Fibroblast of skin of back (primary cell): Measurements from ENCODE around the gene RAB1B.
A peak's percentile ranks its signal among the peaks of the same experiment; 100 is the strongest.

Experiments used
- DNase-seq: peaks from one replicate; pipeline ENCODE4 v3.0.0-alpha.2; 2013

The RAB1B gene

DNA sequence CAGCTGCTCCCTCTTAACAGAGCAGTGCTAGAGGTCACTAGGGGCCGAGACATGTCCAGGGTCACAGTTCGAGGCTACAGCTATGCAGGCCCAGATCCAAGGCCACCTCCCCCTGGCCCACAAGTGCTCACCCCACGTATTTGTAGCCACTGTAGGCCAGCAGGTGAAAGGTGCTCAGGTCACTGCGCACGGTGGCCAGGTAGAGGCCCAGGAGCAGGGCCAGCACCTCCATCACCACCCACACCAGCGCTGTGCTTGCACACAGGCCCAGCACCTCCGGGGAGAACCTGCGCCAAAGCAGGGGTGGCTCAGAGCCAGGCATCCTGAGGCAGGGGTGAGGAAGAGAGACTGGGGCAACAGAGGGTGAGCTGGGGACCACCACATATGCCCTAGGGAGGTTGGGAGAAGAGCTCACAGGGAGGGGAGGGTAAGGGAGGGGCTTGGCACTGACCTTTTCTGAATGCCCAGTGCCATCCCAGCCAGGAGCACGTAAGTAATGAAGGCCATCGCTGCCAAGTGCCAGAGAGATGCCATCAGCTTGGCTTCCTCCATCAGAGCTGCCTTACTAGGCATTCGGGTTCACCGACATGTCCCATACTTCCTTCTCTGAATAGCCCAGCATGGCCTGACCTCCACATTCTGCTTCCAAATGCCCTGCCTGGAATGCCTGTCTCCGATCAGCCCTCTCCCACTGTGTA lies 17.0 kb downstream of the RAB1B start:
- no peak for DNase-seq

DNA sequence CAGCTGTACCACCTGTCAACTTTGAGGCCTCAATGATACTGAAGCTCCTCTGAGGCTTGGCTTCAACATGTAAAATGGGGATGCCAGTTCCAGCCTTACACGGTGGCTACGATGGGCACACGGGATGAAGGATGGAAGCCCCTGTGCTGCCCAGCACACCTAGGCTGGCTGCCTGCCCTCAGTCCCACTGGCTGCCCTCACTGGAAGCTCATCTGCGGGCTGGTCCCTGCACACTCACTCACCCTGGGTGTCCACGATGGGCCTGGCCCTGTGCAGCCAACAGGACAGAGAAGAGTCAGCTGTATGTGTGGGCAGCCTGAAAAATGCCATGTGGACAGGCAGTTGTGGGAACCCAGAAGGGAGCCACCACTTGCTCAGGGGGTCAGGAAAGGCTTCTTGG lies 18.3 kb downstream of the RAB1B start:
- no peak for DNase-seq

DNA sequence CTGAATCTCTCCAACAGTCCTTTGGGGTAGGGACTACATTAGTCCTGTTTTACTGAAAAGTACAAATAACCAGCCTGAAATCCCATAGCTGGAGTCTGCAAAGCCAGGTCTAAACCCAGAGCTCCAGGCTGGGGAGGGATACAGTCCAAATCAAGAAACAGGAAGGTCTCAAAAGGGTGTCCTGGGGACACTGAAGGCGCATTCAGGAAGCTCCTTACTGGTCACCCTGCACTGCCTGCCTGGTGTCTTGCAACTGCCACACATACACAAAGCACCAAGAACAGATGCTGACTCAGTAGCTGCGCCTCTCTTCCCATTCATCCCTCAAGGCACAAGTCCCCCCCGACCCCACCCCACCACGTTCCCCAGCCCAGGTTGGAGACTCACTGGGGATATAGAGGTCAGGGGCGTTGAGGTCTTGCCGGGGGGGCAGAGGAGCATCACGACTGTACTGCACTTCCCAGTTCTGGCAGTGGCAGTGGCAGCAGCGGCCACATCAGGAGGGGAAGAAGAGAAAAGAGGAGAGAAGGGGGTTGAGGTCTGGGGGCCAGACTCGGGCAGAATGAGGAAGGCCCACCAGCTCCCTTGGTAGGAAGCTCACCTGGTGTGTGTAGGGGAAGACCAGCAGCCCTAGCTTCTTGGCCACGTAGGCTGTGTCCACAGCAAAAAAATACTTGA lies 18.9 kb downstream of the RAB1B start:
- DNase-seq, result no peak

DNA sequence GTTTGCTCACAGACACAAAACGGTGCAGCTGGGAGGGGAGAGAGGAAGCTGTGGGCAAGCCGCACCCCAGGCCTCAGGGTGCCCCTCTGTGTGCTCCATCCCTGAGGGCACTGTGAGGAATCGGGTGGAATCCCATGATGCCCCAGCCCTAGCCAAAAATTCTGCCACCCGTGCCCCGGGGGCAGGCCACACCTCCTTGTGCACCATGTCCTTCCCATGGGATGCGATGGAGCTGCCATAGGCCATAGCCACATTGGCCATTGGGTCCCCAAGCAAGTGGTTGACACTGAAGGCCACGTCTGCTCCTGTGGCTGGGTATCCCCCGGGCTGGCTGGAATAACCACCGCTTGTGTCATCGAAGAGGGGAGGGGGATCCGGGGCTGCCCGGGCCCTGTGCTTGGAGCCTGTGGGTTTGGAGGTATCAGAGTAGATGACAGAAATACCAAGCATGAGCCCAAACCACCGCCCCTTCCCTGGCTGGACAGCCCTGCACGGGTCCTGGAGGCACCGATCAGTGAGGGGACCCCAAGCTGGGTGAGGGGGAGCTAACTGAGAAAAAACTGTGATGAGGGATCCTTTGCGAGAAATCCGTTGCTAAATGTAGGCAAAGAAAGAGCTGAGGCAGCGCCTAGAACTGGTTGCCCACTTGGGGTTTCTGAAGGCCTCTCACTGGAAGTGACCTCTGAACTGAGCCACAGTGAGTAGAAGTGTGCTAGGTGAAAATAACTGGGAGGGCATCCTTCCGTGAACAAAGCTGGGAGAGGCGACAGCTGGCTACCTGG lies 19.6 kb downstream of the RAB1B start:
- peak; percentile 10 for DNase-seq

DNA sequence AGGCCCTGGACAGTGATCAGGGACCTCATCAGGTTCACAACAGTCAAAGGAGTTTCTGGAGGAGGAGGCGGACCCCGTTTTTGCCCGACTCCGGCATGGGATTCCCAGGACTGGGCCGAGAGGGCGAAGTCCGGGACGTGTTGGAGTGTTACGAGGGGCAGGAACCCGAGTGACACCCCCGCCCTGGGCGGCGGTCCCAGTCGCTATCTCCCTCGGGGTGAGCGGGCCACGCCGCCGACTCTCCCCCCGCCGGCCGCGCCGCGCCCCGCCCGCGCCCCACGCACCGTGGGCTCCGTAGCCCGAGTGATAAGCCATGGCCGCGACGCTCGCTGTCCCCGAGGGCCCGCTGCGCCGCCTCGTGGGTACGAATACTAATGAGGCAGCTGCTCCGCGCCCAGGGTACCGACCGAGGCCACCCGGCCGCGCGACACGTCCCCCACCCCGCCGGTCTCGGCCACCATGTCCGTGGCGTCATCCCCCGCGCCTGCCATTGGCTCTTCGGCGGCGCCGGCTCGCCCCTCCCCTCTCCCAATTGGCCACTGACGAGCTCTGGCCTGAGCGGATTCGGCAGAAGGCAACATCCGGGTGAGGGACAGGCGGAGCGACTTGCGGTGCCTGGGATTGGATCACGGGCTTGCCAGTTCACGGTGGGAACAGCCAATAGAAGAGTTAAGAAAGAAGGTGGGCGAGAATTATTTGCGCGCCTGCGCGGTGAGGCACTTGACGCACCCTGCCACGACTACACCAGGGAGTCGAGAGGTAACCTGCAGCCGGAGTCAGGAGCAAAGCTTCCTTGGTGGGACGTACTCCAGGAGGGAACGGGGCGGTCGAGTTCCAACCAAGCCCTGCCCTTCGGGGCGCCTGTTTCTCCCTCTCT lies 20.5 kb downstream of the RAB1B start, which contains the start of gene YIF1A:
YIF1A (minus strand) TSS at position 473 of the 877 bp plus-strand sequence; CDS start at position 315, 158 bp downstream.
- peak; percentile 100 for DNase-seq

DNA sequence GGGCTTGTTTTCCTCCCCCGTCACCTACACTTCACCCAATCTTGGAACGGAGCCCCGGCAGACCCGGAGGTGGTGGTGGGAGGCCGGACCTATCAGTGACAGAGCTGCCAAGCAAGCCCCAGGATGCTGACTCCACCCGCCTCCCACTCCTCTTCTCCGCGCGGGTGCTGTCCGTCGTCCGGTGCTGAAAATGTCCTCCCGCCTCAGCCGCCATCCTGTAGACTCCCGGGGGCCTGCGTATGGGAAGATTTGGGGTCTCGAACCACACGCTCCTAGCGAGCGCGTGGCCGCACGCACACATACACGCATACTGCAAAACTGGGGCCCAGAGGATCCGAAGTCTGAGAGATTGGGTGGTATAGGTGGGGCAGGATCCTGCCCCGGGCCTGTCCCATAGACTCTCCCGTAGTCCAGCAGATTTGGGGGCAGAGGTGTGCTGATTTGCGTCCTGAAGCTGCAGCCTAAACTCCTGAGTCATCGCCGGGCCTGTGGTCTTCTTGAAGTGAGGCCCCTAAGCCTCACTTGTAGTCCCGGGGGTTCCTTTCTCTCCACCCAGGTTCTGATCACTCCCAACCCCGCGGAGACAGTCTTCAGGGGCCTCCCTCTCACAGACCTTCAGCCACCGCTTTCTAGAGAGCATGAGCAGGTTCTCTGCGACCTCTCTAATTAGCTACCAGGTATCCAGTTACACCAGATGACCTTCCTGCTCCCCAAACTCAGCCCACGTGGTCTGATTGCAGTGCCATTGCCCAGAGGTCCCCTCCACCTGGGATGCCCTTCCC lies 21.3 kb downstream of the RAB1B start:
- no peak for DNase-seq

DNA sequence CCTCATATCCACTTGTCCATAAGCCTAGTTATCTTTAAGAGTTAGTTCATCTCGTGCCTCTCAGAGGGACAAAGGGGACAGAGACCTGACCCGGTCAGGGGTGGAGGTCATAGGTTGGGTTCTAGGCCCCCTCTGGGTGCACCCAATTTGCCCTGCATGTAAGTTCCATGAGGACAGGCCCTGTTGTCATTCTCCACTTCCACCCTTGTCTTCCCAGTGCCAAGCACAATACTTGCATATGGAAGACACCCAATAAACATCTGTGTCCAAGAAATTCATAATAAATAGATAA lies 21.8 kb downstream of the RAB1B start:
- no peak for DNase-seq

DNA sequence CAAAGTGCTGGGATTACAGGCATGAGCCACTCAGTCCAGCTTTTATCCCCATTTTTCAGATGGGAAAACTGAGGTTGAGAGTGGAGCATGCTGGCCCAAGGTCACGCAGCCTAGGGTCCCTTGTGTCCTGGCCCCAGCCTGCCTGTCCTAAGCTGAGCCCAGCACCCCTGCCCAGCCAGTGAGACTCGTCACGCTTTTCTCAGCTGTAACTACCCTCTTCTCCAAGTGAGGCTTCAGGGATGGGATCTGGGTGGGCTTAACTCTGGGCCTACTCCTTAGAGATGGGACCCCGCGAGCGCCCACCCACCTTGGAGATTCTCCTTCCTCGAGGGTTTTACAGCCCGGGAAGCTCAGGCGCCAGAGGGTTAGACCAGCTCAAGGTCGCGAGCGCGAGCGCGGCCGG lies 22.9 kb downstream of the RAB1B start:
- no peak for DNase-seq

DNA sequence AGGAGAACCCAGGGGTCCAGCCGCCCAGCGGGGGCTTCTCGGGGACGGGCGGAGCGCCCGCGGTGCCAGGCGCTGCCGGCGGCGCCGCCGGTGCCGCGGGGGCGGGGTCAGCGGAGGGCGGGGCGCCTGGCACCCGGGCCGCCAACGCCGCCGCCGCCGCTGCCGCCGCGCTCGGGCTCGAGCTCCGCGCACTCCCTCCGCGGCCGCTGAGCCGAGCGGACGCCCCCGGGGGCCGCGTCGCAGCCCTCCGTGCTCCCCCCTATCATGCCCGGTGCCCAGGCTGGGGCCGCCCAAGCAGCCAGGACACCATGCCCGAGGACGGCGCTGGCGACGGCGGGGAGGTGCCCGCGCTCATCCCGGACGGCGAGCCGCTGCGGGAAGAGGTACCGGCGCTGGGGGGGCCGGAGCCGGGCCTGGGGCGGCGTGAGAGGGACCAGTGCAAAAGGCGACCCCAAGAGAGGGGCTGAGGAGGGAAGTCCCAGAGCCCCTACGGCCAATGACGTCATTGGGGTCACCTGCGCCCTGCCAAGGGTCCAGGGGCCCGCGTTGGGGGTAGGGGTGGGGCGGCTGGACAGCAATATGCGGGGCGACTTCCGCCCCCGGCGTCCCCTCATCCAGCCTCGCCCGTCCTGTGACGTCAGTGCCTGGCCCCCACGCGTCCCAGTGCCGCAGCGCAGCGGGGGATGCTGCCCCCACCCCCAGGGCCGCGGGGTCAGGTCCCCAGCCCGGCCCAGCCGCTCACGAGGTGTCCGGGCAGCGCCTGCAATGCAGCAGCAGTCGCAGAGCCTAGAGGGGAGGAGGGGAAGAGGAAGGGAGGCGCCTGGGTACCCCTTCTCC lies 23.5 kb downstream of the RAB1B start, which contains the start of gene TMEM151A:
TMEM151A (plus strand) TSS at position 189 of the 837 bp plus-strand sequence; CDS start at position 309, 120 bp downstream.
- no peak for DNase-seq

DNA sequence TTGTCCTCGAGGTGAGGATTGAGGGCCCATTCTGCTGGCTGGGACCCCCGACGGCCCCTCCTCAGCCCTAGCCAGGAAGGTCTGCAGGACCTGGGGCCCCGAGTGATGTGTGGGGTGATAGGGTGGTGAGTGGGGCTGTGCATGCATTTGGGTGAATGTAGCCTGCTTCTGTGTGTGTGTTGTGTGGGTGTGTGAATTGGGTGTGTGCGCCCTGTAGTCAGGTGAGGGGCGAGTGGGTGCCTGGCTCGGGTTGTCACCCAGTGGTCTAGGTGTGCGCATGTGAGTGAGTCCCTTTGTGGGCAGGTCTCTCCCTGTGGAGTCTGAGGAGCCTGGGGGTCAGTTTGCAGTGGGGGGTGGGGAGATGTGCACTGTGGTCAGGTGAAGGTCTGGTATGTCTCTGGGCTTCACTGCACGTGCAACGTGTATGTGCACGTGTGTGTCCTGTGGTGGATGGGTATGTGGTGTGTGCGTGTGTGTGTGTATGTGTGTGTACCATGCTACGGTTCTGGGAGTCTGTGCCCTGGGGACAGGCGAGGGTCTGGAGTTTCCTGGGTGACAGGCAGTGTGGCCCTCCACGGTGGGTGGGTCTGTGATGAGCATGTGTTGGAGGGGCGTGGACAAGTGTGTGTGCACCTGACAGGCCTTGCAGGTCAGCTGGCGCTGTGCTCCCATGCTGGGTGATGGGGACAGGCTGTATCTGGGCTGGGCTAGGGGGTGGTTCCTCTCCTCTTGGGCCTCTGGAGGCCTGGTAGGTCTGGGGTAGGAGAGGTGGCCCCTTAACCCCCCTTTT lies 24.3 kb downstream of the RAB1B start:
- no peak for DNase-seq

DNA sequence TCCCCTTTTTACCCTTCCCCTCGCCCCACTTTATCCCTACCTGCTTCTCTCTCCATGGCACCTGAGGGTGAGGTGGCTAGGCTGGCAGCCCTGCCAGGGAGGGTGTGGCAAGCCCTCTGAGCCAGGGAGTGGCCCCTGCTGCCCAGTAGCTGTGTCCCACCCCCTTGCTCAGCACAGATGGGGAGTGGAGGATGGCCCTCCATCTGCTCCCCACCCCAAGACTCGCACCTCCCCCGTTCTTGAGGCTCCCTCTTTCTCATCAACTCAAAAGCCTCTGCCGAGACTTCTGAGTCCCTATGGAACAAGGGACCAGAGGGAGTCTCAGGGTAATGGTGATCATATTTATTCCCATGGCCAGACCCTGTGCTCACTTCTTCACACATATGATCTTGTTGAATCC lies 24.9 kb downstream of the RAB1B start:
- no peak for DNase-seq

DNA sequence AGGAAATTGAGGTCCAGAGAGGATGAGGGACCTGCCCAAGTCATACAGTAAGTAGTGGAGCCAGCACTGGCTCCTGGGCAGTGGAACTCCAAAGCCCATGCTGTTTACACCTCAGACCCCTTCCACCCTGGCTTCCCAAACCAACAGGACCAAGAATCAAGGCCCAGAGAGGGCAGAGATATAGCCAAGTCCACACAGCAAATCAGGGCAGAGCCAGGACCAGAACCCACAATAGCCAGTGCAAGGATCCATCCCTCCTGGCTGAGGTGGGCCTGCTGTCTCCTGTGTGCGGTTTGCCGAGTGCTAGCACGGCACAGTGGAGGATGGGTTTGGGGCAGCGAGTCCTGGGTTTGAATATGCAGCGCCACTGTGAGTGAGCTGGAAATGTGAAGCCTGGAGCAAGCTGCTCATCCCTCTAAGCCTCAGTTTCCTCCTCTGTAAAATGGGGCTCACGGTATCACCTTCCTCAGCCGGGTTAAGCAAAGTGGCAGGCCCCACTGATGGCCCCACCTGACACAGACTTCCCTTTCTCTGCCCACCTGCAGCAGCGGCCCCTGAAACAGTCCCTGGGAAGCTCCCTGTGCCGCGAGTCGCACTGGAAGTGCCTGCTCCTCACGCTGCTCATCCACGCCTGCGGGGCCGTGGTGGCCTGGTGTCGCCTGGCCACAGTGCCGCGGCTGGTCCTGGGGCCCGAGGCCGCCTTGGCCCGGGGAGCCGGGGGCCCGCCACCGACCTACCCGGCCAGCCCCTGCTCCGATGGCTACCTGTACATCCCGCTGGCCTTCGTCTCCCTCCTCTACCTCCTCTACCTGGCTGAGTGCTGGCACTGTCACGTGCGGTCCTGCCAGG lies 25.6 kb downstream of the RAB1B start:
- no peak for DNase-seq

DNA sequence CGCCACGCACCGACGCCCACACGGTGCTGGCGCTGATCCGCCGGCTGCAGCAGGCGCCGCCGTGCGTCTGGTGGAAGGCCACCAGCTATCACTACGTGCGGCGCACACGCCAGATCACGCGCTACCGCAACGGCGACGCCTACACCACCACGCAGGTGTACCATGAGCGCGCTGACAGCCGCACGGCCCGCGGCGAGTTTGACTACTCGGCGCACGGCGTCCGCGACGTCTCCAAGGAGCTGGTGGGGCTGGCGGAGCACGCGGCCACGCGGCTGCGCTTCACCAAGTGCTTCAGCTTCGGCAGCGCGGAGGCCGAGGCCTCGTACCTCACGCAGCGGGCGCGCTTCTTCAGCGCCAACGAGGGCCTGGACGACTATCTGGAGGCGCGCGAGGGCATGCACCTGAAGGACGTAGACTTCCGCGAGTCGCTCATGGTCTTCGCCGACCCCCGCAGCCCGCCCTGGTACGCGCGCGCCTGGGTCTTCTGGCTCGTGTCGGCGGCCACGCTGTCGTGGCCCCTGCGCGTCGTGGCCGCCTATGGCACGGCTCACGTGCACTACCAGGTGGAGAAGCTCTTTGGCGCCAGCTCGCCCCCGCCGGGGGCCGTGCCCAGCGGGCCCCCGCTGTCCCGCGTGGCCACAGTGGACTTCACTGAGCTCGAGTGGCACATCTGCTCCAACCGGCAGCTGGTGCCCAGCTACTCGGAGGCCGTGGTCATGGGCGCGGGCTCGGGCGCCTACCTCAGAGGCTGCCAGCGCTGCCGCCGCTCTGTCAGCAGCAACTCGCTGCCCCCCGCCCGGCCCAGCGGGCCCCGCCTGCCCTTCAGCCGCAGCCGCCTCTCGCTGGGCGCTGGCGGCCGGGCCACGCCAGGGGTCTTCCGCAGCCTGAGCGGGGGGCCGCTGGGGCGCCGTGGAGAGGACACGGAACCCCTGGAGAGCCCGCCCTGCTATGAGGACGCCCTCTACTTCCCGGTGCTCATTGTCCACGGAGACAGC lies 26.5 kb downstream of the RAB1B start:
- DNase-seq, result no peak

DNA sequence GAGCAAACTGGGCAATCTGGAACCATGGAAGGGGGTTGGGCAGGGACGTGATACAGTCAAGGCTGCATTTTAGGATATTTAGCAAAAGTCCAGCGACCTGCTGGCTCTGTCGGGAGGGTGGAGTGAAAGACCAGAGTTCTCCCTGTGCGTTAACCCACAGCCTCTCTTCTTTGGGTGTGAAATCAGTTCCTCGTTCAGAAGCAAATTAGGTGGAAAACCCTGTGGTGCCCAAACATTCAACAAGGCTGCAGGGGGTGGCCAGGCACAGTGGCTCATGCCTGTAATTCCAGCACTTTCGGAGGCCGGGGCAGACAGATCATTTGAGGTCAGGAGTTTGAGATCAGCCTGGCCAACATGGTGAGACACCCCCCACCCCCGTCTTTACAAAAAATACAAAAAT lies 29.2 kb downstream of the RAB1B start:
- DNase-seq, result no peak

DNA sequence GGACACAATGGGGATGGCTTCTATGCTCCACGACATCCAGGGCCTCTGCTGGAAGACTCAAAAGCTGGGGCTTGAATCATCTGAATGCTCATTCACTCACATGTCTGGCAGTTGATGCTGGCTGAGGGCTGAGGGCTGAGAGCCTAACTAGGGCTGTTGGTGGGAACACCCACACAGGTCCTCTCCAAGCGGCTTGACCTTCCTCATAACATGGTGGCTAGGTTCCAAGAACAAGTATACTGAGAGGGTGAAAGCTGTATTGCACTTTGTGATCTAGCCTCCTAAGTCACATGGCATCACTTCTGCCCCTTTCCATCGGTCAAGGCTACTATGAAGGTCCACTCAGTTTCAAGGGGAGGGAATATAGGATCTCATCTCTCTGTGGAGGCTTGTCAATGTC lies 30.7 kb downstream of the RAB1B start:
- DNase-seq, result no peak

DNA sequence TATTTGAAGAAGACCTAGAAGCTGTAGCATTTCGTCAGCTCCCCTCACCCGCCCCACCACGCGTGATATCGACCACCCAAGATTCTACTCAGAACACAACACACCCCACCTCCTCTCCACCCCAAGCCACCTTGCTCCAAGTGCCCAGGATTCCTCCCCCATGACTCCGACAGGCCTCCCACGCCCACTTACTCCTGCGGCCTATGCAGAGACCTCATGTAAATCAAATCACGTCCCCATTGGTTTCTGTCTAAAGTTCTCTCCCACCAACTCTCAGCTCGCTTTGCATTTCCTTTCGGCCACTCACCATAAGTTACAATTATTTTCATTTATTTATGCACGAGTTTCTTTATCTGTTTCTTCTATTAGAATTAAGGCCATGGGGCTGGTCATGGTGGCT lies 34.2 kb downstream of the RAB1B start:
- DNase-seq, result no peak

DNA sequence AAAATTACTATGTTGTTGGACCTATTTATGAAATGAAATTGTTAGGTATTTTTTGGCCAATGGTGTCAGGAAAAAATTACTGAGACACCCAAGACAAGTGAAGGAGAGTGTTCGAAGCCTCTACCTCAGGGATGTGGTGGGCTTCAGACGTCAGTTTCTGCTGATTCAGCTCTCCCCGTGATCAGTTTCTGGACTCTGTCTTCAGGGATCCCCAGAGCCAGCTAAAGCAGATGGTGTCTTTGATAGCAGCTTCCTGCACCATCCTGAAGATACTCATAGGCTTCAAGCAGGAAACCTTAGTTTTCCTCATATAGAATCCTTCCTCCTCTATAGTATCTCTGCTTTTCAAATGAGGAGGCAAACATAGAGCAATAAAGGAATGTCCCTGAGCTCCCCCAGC lies 41.0 kb downstream of the RAB1B start:
- DNase-seq, result no peak

DNA sequence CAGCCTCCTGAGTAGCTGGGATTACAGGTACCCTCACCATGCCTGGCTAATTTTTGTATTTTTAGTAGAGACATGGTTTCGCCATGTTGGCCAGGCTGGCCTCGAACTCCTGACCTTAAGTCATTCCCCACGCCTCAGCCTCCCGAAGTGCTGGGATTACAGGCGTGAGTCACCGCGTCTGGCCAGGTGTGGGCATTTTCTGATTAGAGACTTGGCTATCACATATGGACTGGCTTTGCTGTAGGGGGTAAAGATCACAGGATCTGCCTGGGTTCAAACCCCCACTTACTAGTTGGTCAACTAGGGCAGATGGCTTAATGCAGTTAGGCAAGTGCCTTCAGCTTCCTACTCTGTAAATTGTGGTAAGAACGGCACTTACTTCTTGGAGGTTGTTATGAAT lies 41.9 kb downstream of the RAB1B start:
- DNase-seq, result no peak
